GM10248 (cell line): ENCODE measurements around the gene VWA3A.
"Not testable (repeated sequence)": the region's sequence is repeated elsewhere in the genome, so short reads cannot be mapped to it uniquely, and the experiment has no call there.

ENCODE experiments used
- CTCF ChIA-PET: fragments of 300-600 bp; sonication (Branson Sonifier 250); formaldehyde crosslinking; extraction: SDS; loops from one replicate; lab custom pipeline; 2021; ENCODE audit warnings: antibody characterized with exemption; lab: Yijun Ruan, JAX
- POLR2A ChIA-PET: fragments of 350-650 bp; sonication (Branson Sonifier 250); formaldehyde crosslinking; extraction: SDS; loops from one replicate; lab custom pipeline; 2020; ENCODE audit warnings: antibody characterized with exemption; lab: Yijun Ruan, JAX
- DNase-seq: peaks from one replicate; pipeline ENCODE4 v3.0.0; 2012; ENCODE audit errors: extremely low spot score
- TF ChIP-seq, protein P1 (sequence below): IDR thresholded peaks from 2 replicates; pipeline ENCODE4 v1.5.1; 2012; ENCODE audit warnings: mild to moderate bottlenecking, low read depth; ENCODE audit errors: extremely low read depth, missing control alignments, control extremely low read depth

VWA3A gene

DNA sequence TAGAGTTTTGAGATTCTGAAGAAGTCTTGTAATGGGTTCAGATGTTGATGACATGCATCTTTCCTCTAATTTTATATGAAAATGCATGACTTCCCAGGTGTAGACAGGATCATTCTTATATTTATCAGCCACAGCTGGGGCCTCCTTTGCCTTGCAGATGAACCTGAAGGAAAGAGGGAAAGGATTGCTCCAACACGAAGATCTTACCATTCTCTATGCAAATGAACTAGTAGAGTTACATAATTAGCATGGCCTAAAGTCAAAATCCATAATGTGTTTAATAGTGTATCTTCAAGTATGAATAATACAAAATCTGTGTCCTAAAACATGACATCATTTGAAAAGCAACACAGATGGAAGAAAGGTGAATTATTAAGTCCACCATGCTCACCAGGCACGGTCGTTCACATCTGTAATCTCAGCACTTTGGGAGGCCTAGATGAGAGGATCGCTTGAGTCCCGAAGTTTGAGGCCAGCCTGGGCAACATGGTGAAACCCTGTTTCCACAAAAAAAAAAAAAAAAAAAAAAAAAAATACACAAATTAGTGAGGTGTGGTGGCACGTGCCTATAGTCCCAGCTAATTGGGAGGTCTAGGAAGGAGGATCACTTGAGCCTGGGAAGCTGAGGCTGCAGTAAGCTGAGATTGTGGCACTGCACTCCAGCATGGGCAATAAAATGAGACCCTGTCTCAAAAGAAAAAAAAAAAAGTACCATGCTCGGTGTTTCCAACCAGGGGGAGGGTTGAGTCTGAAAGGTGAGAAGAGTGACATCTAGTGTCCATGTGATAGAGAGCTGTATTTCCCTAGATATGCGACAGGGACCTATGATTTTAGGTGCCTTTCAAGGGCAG lies 6.3 kb downstream of the VWA3A start:
- CTCF ChIA-PET = interaction anchor here (0.7 to 6.3 kb wide), 27 partner anchors 9 to 148 kb away, joined by 3 to 47 read pairs (median 6); partner anchors contain the start of genes MOSMO and PDZD9
- TF ChIP-seq, protein P1, sequence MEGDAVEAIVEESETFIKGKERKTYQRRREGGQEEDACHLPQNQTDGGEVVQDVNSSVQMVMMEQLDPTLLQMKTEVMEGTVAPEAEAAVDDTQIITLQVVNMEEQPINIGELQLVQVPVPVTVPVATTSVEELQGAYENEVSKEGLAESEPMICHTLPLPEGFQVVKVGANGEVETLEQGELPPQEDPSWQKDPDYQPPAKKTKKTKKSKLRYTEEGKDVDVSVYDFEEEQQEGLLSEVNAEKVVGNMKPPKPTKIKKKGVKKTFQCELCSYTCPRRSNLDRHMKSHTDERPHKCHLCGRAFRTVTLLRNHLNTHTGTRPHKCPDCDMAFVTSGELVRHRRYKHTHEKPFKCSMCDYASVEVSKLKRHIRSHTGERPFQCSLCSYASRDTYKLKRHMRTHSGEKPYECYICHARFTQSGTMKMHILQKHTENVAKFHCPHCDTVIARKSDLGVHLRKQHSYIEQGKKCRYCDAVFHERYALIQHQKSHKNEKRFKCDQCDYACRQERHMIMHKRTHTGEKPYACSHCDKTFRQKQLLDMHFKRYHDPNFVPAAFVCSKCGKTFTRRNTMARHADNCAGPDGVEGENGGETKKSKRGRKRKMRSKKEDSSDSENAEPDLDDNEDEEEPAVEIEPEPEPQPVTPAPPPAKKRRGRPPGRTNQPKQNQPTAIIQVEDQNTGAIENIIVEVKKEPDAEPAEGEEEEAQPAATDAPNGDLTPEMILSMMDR = peak; percentile 61
- peak; percentile 71 for DNase-seq
- POLR2A ChIA-PET = no interaction called here

DNA sequence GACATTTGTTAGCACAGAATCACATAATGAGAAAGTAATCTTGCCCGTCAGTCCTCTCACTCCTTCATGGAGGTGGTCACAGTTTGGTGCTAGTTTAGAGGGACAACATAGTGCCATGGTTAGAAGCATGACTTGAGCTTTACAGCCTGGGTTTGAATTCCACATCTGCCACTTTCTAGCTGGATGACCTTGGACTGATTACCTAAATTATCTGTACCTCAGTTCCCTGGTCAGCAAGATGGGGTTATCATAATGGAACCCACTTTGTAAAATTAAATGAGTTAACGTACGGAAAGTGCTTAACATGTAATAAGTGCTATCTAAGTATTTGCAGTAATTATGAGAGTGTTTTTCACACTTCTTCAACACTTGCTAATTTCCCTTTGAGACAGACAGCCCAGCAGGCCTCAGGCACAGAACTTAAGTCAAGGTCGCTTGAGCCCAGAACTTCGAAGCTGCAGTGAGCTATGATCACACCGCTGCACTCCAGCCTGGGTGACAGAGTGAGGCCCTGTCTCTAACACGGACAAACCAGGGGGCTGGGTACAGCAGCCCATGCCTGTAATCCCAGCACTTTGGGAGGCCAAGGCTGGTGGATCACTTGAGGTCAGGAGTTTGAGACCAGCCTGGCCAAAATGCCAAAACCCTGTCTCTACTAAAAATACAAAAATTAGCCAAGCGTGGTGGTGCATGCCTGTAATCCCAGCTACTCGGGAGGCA lies 7.1 kb downstream of the VWA3A start:
- TF ChIP-seq, protein P1 = no peak
- DNase-seq = no peak
- POLR2A ChIA-PET = no interaction called here
- CTCF ChIA-PET = interaction anchor here (0.7 to 6.3 kb wide), 26 partner anchors 9 to 148 kb away, joined by 3 to 47 read pairs (median 6); partner anchors contain the start of genes MOSMO and PDZD9

DNA sequence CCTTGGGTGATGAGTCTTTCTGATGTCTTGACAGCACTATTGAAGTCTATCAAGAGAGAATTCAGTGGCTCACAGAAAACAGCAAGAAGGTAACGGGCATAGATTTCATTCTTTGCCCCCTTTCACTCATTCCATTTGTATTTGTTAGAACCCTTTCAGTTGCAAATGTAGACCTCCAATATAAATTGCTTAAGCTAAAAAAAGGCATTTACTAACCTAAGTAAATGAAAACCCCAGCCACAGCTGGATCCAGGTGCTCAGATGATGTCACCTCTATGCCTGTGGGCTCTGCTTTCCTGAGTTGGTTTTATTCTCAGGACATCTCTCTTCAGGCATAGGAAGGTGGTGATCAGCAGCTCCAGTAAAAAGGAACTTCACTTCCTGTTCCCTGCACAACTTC lies 11.1 kb downstream of the VWA3A start:
- DNase-seq = no peak
- CTCF ChIA-PET = interaction anchor here (6.3 kb wide), 1 partner anchor 26 kb away, joined by 47 read pairs; no protein-coding TSS in a partner anchor
- TF ChIP-seq, protein P1 = no peak
- POLR2A ChIA-PET = no interaction called here

DNA sequence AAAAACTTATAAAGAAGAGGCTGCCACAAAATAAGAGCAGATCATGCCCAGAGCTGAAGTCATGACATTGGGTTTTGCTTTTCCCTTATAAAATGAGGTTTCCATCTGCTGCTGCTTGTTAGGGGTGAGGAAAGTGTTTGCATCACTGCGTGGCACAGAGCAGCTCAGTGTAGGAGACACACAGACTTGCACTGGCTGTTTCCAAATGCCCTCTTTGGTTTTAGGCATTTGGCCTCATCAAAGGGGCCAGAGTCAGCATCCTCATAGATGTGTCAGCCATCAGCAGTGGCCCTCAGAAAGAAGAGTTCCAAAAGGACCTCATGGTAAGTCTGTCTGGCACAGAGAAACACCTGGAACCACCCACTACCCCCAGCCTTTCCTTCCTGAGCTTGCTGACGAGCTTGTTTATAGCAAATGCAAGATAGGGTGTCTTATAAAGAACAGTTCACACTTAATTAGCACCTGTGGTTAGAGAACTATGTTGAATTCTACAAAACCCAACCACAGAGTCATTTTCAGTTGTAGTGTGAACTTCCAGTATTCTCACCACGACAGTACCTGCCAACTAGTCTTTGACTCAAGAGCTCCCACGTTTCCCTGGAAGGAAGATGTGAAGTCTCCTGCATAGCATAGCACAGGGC lies 17.0 kb downstream of the VWA3A start:
- DNase-seq = no peak
- ChIA-PET POLR2A (interaction anchor here (0.6 kb wide), 1 partner anchor 31 kb away, joined by 5 read pairs; no protein-coding TSS in a partner anchor), CTCF (interaction anchor here (0.8 to 3.3 kb wide), 3 partner anchors 10 to 32 kb away, joined by 3 to 15 read pairs (median 14); no protein-coding TSS in a partner anchor)
- TF ChIP-seq, protein P1 = no peak

DNA sequence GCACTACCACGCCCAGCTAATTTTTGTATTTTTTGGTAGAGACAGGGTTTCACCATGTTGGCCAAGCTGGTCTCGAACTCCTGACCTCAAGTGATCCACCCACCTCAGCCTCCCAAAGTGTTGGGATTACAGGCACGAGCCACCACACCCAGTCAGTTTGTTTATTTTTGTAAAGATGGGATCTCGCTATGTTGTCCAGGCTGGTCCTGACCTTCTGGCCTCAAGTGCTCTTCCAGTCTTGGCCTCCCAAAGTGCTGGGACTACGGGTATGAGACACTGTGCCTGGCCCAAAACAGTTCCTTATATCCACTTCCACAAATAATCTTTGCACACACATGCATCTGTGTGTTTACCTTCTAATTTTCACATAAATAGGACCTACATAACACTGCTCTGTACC lies 19.3 kb downstream of the VWA3A start:
- DNase-seq, POLR2A ChIA-PET: not testable (repeated sequence)
- CTCF ChIA-PET = interaction anchor here (1.1 to 3.3 kb wide), 3 partner anchors 12 to 40 kb away, joined by 3 to 15 read pairs (median 5); no protein-coding TSS in a partner anchor

DNA sequence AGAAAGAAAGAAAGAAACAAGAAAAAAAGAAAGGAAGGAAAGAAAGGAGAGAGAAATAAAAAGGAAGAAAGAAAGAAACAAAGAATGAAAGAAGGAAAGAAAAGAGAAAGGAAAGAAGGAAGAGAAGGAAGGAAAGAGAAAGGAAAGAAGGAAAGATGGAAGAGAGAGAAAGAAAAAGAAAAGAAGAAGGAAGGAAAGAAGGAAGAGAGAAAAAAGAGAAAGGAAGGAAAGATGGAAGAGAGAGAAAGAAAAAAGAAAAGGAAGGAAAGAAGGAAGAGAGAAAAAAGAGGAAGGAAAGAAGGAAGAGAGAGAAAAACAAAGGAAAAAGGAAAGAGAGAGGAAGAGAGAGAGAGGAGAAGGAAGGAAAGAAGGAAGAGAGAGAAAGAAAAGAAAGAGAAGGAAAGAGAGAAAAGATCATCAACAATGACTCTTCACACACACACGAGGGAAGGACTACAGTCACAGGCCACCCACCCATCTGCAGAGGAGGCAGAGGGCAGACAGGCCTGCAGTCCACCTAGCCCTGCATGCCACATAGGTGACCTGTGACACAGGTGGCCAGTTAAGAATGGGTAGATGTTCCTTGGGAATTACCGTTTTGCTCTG lies 23.9 kb downstream of the VWA3A start:
- TF ChIP-seq, protein P1 = no peak
- ChIA-PET CTCF (interaction anchor here (1.3 kb wide), 1 partner anchor 17 kb away, joined by 6 read pairs; no protein-coding TSS in a partner anchor), POLR2A (no interaction called here)
- DNase-seq = no peak
